Raji (cell line): ENCODE measurements around the gene FYB1.

Experiments used
- POLR2A ChIP-seq: IDR thresholded peaks from 2 replicates; pipeline ENCODE4 v1.6.1; 2011; ENCODE audit warnings: low read depth, low read length, control low read depth; ENCODE audit not compliant: insufficient read depth

Gene FYB1

DNA sequence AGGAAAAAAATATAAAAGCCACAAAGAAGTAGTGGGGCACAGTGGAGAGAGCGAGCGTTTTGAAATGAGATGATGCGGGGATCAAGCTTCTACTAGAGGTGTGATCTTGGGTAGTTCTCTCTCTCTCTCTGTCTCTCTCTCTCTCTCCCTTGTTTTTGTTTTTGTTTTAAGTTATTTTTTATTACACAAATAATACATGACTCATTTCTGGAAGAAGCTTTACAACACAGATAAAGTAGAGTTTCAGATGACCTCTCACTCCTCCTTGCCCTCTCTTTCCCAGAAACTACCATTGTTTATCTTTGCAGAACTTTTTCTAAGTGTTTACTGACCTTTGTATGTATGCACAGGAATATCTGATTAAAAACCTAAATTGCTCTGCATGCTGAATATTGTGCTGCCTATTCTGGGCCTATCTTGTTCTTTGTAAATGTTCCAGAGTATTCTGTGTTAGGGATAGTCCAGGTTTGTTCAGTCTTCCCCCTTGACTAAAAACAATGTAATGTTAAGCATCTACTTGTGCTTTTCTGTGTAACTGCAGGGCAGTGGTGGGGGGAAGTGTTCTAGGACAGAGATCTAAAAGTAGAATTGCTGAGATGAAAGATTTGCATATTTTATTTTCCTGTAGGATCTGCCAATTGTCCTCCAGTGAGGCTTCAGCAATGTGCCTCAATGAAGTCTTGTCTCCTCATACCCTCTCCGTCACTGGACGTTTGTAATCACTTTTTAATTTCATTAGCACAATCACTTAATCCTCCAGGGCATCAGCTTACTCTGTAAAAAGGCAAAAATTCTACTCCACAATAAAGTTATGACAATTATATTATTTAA, 52.0 kb downstream of the FYB1 start:
- no peak for TF ChIP-seq POLR2A

DNA sequence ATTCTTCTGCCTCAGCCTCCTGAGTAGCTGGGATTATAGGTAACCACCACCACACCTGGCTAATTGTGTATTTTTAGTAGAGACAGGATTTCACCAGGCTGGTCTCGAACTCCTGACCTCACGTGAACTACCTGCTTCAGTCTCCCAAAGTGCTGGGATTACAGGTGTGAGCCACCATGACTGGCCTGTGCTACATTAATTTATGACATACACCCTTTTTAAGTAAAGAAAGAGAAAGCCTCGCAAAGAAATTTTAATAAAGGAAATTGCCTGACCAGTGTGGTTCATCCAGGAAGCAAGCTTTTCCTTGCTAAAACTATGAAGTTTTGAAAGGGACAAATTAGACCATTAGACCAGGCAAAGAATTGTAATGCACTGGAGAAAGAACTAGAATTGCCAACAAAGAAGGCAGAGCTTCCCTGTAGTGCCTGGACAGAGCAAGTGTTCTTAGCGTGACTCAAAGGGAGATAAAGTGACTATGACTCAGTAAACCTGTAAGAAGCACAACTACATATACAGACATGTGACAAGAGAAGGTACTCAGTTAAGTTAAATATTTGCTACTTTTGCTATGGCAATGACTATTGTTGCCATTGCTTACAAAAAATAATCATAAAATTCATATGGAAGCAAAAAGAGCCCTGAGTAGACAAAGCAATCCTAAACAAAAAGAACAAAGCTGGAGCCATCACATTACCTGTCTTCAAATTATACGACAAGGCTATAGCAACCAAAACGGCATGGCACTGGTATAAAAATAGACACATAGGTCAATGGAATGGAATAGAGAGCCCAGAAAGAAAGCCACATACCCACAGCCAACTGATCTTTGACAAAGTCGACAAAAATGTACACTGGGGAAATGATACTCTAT, 54.6 kb downstream of the FYB1 start:
- no peak for TF ChIP-seq POLR2A

DNA sequence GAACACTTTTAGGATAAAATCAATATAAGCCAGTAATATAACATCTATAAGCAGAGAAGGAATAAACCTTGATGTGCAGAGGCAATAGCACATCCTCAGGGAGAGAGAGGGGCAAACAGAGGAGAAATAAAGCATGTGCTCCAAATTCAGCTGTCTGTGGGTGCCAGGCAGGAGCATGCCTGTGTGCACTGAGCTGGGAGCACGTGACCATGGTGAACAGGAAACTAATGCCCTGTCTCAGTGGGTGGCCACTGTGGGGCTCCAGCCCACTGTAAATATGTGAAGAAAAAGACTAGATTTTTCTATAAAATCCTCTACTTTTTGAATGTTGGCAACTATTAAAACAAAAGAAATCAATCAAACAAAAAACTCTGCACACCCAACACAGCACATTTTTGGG, 55.3 kb downstream of the FYB1 start:
- TF ChIP-seq POLR2A: no peak

DNA sequence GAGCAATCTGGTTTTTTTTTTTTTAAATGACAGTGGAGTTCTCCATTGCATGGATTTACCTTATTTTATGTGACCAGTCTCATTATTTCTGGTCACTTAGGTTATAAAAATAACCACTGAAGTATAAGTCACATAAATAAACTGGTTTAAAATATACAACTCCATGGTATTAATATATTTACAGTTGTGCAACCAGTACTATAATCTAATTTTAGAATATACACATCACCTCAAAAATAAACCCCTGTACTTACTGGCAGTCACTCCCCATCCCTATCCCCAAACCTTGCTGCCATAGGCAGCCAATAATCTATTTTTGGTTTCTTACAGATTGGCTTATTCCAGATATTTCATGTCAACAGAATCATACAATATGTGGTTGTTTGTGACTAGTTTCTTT, 57.8 kb downstream of the FYB1 start:
- TF ChIP-seq POLR2A: no peak

DNA sequence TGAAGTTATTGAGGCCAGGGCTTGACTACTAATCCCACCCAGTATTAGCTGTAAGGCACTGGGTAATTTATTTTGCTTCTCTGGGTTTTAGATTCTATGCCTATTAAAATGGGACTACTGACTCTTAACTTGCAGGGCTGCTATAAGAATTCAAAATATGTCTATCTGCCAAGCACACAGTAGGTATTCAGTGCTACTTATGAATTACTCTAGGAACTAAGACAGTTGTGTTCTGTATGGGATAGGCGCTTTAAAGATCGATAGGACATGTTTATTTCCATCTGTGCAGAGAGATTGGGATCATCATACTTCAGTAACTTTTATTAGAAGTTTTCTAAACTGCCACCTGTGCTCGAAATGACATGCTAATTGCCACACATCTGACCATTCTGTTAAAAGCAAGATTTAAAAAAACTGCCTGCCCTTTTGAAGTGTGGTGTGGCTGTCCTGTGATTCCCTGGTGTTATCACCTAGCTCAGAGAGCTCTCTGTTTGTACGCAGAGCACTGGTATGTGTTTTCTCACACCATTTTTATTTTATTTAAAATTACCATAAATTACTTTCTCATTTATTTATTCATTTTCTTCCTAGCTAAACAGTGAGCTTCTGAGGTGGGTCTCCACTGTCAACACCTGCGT, 58.7 kb downstream of the FYB1 start:
- TF ChIP-seq POLR2A: no peak

DNA sequence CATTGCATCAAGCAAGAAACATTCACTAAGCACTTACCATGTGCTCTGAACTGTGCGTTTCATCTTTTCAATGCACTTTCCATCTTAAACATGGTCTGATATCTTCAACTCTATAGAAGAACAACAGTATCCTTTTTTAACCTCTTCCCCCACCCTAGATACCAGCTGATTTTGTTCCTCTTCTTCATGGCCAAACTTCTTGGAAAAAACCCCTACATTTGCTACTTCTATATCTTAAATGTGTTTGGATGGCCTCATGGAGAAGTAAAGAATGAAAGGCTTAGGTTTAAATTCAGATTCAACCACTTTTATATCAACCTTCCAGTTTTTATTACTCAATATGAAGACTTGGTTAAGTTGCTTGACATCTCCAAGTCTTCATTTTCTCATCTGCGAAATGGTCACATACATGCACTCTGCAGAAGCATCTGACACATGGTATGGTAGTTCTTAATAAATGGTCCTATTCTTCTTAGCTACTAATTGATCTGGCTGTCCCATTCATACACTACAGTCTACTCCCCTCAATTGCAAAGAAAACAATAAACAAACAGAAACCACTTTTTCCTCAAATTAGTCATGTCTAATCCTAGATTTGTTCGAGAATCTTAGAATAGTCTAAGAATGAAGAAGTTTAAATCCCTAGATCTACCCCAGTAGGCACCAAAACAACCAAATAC, 59.4 kb downstream of the FYB1 start:
- TF ChIP-seq POLR2A: no peak

DNA sequence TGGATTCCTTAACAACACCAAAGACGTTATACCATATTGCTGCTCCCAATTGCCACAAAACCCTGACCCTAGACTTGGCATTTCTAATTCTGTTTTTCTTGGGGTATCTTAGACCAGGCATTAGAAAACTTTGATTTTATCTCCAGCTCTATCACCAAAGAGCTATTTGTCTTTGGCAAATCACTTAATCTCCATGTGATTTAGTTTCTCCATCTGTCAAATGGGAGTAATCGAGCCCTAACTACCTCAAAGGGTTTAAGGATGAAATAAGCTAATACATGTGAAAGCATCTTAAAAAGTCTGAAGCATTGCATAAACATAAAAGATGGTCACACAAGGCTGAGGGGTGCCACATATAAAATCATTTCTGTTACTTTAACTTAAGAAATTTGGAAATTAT, 60.6 kb downstream of the FYB1 start:
- TF ChIP-seq POLR2A: no peak

DNA sequence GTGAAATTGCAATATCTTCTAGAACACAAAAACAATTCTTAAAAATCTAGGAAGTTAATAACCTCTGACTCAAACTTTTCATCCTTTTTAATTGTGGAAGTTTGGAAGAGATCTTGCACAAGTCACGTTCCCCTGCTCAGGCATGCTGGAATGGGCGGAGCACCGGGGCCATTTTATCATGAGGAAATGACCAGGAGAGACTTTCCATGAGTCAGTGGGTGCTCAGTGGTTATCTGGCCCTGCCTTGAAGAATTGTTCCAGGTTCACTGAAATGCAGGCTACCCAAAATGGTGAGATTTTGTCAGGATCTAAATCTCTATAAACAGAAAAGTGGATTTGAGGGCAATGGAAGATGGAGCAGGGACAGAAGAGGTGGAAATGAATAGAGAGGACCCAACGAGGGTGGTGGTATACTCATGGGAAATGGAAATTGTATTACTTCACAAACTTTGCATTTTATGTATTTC, 61.2 kb downstream of the FYB1 start:
- TF ChIP-seq POLR2A: no peak

DNA sequence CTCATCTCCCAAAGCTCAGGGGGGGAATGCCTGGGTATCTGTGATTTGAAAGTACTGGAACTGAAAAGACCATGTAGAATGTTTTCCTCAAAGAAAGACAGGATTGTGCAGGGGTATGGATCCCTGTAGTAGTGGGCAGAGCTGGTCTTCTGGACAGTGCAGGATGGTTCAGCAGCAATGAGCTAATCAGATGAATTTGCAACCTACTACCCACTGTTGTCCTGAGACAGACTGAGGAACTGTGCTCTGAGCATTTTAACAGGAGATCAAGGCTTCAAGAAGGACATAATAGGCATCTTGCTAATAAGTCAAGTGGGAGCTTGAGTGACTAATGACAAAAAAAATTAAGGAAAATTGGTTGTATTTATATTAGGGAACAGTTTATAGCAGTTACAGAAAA, 61.7 kb downstream of the FYB1 start:
- no peak for TF ChIP-seq POLR2A

DNA sequence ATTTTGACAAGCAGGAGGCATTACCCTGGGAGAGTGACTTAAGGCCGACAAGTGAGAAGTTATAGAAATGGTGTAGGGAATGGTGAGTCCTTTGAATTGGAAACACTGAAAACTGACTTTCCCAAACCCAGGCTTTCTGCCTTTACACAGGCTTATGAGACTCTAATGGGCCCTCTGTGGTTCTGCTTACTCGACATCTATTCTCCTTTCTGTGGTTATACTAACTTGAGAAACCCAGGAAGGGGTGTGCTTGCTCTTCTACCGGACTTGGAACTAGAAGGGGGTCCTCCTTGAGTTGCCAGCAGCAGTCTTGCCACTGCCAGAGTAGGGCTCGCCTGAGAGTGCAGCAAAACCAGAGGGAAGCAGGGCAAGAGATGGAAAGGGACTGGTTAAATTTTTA, 63.3 kb downstream of the FYB1 start:
- no peak for TF ChIP-seq POLR2A

DNA sequence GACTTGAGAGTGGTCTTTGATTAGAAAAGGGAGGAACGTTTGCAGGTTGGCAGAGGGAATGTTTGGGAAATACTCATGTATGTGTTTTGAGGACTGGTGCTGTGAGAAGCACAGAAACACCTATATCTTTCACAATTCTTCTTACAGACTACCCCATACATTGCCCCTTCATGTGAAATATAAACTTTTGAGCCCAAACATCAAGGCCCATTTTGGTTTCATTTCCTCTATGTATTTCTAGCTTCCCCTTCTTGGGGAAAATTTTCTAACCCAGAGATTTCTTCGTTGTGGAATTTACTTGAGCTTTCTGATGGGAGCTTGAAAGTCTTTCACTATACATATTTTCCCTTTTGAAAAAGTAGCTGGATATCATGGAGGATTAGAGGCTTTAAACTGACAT, 67.6 kb downstream of the FYB1 start:
- no peak for TF ChIP-seq POLR2A

DNA sequence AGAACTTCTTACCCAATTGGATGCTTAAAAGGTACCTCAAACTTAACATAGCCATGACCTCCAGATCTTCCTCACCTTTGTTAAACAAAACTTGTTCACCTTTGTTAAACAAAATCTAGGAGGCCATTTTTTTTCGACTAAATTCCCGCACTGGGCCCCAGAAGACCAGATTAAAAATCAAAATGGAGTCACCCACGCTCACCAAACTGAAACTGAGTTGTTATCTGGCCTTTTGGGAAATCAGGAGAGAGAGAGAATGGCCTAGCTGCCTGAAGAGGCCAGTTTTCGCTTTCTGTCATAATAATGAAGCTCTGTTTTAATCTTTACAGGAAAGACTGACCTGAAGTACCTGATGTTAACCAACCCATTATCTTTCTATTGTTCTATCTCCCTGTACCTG, 69.4 kb downstream of the FYB1 start:
- TF ChIP-seq POLR2A: no peak

DNA sequence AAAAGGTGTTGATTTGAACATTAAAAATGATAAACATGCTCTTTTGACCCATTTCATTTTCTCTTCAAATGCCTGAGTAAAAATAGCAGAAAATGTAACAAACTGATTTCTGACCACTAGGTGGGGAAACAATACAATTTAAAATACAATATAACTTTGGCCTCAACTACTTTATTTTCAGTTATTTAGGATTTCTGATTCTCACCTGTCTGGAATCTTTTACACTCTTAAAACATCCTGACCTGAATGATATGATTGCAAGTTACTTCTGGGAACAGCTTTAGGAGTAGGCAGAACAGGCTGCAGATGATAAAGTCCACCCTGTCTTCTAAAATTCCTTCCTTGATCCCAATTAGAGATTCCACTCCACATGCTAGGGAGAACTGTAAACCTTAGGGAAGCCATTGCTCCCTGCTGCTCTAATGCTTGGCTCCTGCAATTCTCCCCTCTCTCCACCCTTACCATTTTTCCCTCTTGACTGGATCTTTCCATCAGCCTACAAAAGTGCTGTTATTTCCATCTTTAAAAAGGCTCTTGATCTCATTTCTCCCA, 70.3 kb downstream of the FYB1 start:
- no peak for TF ChIP-seq POLR2A

DNA sequence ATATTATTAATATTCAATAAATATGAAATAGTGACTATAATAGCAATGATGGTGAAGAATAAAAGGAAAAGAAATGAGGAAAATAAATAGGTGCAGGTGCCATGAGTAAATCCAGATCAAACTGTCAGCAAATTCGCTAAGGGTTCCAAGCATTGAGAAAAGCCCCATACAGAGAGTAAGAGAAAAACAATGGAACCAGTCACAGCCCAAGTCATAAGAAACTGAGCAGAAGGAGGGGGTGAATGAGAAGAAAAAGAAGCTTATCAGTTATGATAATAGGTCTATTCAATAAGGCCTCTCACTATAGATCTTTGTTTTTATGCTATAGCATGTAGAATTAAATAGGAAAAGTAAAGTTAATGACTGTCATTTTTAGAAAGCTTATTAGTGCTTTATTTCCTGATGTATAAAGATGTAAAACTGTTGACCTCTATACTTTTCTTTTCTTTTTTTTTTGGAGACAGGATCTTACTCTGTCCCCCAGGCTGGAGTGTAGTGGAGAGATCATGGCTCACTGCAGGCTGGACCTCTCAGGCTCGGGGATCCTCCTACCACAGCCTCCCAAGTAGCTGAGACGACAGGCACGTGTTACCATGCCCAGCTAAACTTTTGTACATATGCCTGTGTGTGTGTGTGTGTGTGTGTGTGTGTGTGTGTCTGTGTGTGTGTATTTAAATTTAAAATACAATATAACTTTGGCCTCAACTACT, 72.4 kb downstream of the FYB1 start:
- no peak for TF ChIP-seq POLR2A
